ENCODE measurements around the gene APOD.

Gene APOD

DNA sequence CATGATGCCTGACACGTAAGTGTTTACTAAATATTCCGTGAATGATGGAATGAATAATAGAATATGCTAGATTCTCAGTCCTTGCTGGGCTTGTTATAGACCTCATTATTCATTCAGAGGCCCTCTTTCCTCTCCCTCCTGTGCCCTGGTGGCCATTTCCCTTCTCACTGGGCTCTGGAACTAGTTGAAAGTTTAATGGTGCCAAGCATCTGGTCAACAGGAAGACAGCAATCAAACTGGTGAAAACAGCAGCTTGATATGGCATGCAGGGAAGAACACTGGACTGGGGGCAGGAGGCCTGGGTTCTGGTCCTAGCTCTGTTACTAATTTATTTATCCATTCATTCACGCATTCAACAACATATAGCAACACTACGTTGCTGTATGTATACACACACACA lies 3.7 kb upstream of the APOD start:
- no peak for DNase-seq (ENCODE audit: low spot score)

DNA sequence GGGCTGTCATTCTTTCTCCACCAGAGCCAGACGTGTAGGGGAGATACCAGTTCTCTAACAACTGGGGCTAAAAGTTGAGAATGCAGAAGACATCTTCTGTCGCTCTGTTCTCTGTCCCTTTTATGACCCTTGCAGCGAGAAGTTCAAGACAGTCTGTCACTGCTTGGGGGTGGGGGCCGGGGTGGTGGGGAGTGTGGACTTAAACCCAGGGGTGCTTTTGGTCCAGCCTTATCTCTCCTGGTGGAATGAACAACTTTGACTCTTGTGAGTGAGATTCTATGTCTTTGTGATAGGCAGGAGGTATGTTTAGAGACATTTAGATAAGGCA lies 767 bp upstream of the APOD start:
- no peak for DNase-seq (ENCODE audit: low spot score)

DNA sequence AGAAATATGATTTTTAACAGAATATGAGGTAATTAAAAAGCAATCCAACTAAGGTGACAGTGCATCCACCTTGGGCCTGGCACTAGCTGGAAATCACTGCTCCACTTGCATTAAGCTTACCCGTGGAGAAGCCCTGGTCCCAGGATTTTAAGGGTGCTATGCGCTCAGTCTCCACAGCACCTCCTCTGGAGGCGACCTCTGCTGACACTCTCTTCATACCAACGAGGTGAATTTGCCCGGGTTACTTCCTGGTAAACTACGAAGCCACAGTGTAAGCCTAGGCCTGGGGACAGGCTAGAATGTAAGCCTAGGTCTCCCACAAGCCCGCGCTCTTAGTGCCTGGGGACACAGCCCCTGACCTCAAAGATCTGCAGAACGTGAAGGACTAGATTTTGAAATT lies 793 bp downstream of the APOD start:
- DNase-seq (ENCODE audit: low spot score) = no peak

DNA sequence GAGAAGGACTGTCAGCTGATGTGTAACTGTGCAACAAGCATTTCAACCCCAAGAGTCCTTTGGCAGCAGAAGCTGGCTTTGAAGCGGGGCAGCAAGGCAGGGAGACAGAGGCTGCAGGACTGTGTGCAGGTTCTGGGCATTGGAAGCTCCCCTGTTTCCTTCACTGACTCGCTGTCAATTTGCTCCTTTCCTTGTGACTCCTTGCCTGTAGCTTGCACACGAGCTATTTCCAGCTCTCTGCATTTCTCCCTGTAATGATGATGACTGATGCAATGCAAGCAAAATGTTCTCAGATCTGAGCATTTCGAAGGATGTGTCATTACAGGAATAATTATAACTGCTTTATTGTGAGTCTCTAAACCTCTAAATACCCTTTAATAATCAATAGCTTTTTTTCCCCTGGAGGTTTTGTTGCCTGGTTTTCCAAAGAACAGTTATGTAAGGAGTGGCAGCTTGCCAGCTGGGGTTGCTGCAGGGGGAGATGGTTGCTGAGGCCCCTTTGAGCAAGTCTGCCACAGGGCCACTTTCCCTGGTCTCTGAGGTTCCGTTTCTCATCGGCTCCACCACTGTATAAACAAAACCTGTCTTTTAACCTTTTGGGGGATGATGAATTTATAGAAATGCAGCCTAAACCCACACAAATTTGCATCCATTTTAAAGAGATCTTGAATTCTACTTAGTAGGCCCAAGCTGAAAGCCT lies 2.8 kb downstream of the APOD start:
- DNase-seq (ENCODE audit: low spot score) = peak; percentile 26

DNA sequence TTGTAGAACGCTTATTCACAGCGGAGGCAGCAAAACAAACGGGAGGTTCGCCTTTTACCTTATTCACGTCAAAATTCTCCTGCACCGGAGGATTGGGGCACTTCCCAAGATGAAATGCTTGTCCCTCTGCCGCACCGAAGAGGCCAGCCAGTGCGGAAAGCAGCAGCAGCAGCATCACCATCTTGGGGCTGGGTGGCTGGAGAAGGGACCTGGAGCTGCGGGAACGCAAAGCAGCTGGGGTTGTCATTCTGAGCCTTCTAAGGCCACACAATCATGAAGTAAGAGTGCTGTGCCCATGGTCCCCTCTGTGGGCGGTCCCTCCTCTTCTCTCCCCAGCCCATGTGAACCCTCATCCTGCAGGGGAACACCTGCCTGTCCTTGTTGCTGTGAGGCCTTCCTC lies 4.5 kb downstream of the APOD start:
- no peak for DNase-seq (ENCODE audit: low spot score)

DNA sequence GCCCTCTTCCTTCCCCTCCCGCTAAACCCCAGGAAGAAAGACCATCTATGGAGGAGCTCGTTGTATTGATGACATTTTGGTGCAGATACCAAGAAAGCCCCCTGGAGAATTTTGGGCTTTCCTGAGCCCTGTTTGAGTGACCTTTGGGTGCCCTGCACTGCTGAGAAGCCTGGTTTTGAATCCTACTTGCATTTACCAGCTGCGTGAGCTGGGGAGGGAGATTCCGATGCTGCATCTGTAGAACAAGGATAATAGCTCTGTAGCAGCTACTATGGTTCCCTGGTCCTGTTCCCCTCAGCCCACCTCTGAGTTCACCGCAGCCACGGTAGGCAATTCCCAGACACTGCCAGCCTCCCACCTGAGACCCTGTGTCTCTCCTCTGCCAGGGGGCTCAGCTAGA lies 5.2 kb downstream of the APOD start:
- DNase-seq (ENCODE audit: low spot score) = no peak

DNA sequence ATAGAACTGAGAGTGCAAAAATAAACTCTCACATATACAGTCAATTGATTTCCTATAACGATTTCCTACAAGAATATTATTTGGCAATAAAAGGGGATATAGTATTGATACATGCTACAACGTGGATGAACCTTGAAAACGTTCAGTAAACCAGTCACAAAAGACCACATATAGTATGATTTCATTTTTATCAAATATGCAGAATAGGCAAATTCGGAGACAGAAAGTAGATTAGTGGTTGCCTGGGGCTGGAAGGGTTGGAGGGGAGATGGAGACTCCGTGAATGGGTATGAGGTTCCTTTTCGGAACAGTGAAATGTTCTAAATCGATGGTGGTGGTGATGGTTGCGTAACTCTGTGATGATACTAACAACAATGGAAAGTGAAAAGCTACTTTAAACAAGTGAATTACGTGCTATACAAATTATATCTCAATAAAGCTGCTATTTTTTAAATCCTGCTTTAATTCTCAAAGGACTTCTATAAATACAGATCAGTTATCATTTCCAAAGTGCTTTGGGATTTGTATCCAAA lies 6.0 kb downstream of the APOD start:
- no peak for DNase-seq (ENCODE audit: low spot score)

DNA sequence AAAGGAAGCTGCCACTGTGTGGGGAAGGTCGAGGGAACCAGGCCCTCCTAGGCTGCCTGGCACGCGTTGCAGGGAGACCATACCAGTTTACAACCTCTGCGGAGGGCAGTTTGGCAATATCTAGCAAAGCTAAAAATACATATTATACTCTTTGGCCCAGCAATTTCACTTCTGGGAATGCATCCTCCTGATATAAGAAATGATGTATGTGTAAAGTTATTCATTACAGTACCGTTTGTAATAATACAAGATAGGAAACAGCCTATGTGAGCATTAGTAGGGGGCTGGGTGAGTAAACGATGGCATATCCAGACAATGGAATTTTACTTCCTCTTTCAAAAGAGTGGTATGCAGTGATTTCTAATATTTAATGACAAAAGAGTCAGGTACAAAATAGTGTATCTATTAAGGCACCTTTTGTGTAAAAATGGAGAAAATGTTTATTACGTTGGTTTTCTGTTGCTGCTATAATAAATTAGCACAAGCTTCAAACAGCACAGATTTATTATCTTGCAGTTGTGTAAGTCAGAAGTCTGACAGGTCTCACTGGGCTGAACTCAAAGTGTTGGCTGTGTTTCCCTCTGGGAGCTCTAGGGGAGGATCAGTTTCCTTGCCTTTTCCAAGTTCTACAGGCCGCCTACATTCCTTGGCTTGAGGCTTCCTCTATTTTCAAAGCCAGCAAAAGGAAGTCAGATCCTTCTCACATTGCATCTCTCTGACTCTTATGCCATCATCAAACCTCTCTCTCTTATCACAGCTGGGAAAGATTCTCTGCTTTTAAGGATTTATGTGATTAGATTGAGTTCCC lies 9.0 kb downstream of the APOD start:
- no peak for DNase-seq (ENCODE audit: low spot score)

DNA sequence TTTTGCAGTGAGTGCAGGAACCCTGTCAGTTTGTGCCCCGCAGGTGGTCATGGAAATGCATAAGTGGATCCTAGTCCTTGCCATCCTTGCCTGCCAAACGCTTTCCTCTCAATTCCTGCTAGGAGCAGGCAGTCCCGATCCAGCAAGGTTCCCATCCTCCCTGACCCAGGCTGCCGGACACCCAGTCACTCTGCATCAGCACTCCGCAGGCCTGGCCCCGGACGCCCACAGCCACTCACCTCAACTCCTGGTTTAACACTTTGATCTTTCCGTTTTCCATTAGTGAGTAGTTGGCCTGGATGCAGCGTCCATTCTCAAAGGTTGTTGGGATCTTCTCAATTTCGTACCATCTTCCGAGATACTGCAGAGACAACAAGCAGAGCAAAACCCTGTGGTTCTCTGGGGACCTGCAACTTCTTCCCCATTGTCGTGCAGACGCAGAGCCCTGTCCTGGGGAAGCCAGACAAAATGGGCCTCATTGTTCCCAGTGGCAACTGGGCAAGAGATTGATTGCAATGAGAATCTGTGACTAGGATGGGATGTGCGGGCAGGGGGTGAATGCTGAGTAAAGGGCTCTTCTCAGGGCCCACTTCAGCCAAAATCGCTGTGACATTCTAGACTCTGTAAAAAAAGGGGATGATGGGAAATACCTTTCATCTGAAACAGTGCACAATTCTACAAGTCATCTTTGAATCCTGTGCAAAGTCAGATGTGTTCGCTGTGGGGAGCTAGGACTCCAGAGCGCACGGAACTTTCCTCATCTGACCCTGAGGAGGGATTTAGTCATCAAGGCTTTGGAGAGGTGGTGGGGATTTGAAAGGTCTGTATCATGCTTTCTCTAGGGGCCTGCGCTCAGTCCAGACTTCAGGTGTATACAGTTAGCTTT lies 9.9 kb downstream of the APOD start:
- no peak for DNase-seq (ENCODE audit: low spot score)

DNA sequence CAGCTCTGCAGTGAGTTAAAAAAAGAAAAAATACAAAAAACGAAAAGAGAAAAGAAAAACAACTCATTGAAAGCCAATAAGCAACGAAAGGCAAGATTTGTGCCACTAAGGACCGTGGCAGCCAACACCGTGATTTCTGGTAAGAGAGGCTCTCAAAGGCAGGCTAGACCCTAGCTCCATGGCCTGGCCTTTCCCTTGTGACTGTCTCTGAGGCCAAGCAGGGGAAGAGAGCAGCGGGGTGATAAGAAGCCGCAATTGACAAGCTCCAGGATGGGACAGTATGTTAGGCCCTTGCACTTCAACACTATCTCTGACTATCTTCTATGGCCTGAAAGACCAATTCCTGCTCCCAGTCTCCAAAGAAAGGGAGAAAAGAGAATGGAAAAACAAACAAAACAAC lies 12.4 kb downstream of the APOD start:
- no peak for DNase-seq (ENCODE audit: low spot score)

DNA sequence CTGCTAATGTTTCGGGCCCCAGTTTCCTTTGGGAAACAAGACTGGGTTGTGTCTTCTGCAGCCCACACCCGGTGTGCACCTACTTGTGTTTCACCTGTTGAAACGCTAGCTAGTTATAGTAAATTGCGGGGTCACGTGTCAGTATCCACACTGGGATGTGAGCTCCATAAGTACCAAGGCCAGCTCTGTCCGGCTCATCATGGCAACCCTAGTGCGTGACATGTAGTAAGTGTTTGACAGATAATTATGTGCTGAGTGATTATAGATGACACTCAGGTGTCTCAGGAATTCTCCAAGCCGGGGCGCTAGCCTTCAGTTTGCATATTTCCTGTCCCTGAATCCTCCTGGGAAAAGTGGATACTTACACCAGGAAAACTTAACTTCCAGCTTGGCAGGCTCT lies 12.8 kb downstream of the APOD start:
- DNase-seq (ENCODE audit: low spot score) = no peak

DNA sequence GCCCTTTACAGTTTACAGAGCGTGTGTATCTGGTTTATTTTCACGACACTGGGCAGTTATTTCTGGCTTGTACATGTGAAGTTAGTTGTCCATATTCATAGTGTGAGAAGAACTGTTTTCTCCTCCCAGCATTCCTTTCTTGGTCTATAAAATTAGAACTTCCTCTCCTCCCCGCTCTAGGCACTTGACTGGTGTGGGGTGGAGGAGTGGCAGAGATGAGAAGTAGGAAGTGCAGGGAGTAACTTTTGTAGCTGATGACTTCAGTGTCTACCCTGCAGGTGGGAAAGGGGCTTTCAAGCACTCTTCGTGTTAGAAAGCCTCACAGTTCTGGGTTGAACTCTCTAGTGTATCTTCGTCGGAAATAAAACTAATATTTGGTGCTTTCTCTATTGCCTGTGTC lies 13.4 kb downstream of the APOD start:
- no peak for DNase-seq (ENCODE audit: low spot score)

DNA sequence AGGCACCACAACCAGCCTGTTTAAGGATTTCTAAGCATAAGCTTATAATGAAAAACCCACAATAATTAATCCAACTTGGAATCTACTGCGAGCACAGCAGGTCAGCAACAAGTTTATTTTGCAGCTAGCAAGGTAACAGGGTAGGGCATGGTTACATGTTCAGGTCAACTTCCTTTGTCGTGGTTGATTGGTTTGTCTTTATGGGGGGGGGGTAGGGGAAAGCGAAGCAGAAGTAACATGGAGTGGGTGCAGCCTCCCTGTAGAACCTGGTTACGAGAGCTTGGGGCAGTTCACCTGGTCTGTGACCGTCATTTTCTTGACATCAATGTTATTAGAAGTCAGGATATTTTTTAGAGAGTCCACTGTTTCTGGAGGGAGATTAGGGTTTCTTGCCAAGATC lies 15.1 kb downstream of the APOD start:
- no peak for DNase-seq (ENCODE audit: low spot score)

DNA sequence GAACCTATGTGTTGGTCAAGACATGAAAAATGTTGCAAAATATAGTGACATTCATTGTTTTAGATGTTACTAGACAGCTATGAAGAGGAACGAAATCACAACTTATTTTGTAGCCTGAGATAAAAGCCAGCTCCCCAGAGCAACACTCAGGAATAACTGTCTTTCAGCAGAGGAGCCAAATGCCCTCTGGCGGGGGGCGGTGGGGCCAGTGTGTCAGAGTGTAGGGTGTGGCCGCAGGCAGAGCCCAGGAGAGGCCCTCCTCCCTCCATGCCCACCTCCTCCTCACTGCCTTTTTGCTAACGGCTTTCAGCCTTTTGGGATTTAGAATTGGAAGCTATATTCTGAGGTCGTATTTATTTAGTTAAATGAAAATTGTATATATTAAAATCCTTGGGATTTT lies 16.9 kb downstream of the APOD start:
- DNase-seq (ENCODE audit: low spot score) = no peak

DNA sequence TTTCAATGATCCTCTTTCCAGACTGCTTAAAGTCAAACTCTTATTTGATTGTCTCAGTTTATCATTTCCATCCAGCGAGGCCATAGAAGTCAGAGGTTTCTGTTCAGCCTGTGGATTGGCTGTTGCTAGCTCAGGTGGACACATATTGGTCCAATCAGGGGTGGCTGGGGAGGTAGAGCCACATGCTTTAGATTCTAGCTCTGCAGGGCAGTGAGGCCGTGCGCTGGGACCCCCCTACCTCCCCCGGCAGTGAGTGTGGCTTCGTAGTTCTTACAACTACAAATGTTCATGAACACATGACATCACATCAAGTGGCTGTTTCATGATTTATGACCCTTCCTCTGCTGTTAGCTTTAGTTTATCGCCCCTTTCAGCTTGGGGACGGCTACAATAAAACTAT lies 18.0 kb downstream of the APOD start:
- no peak for DNase-seq (ENCODE audit: low spot score)

DNA sequence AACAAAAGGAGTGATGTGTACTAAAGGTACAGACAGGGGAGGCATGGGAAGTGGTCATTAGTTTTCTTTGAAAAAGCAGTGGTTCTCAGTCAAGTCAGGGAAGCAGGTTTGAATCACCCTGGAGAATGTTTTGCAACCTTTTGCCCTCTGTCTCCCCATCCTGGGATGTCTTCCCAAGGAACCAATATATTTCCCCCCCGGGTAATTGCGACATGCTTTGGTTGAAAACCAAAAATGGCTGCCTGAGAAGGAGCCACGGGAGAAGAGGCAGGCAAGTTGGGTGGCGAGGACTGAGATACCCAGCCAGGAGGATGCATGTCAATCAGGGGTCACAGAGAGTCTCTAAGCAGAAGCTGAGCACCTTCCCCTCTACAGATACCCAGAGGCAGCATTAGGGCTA lies 20.4 kb downstream of the APOD start:
- DNase-seq (ENCODE audit: low spot score) = no peak

DNA sequence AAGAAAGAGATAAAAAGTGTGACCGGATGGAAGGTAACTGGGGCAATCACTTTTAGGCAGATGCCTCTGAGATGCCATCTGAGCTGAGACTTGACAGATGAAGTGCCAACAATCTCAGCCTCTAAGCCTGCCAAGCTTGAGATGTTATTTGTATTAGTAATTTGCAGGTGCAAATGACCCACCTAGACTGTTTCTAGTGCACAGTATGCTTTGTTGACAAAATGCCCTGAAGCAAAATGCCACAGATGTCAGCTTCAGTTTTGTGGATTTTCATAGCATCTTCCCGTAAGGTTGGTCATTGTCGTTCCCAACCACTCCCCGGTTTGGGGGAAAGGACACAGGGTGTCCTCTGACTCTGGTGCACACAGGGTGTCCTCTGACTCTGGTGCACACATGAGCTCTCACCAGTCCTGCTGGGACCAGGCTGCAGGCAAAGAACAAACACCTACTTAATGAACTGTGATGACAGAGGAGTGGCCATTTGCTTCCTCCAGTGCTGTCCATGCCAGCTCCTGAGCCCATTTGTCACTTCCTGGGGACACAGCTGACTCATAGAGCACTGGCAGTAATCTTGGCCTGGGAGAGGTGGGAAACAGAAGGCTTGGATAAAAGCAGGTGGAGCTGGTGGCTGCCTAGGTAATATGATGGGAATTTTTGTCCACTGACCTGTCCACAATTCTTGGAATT lies 23.9 kb downstream of the APOD start:
- DNase-seq (ENCODE audit: low spot score) = no peak

DNA sequence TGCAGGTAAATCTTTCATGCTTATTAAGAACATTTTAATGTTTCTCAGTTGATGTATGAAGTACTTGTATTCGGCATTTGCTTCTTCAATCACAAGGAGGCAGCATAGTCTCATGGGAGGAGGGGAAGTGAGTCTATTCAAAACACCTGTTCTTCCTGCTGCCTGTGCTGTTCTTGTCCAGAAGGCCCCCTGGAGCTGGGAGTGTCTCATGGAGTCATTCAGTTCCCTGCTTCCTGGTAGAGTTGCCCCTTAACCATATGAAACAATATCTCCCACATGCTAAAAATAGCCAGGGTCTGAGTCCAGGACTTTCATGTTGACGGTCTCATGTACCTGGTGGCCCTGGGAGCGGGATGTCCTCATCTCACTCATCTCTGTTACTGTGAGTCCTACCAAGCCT lies 25.1 kb downstream of the APOD start:
- DNase-seq (ENCODE audit: low spot score) = no peak

DNA sequence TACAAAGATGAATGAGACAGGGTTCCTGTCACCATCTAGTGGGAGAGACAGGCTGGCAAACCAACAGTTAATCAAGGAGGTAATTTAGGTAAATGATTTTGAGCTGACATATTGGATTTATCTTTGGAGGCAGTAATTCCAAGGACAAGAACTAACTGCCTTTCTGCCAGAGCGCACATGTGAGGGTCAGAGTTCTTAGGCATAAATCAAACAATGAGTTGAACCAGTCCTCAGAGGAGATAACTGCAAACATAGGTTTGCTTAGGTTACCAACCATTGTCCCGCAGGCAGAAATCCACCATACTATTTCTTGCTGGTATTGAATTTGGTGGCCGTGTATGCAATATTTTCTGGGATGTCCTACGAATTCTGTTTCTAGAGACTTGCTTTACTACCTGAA lies 26.4 kb downstream of the APOD start:
- DNase-seq (ENCODE audit: low spot score) = no peak

DNA sequence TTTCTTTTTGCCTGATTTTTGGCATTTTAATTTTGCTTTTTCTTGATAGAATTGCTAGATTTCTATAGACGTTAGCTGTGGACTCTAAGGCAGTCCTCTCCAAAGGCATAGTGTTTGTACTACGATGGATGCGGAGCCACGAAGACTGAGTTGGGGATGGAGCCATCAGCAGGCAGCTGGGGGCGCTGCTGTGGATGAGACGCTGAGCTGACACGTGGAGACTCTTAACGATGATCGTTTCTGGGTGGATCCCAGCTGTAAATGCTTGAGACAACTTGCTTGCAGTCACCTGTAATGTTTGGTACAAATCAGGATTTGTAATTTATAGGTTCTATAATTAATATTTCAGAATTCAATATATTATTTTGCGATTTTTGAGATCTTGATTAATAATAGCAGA lies 27.4 kb downstream of the APOD start:
- DNase-seq (ENCODE audit: low spot score) = no peak

DNA sequence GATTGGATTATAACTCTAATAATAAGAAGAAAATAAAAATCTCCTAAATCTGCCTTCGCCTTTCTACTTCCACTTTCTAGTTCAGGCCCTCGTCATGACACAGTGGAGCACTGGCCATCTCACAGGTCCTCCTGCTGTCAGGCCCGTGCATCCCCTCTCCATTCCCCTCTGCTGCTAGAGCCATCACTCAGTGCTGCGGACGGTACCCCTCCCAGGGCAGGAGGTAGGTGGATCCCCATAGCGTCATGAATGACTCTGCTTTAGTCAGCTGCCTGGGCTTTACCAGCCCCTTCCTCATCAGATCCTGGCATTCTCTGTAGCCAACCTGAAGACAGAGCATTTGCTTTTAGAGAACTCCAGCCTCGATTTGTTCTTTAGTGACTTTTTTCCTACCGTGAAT lies 28.6 kb downstream of the APOD start:
- no peak for DNase-seq (ENCODE audit: low spot score)

DNA sequence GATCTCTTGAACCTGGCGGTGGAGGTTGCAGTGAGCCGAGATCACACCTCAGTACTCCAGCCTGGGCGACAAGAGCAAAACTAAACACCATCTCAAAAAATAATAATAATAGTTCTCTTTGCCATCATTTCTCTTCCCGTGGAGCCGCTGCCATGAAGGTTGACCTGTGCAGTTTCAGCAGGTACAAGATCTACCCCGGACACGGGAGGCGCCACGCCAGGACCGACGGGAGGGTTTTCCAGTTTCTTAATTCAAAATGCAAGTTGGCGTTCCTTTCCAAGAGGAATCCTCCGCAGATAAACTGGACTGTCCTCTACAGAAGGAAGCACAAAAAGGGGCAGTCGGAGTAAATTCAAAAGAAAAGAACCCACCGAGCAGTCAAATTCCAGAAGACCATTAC lies 29.3 kb downstream of the APOD start:
- no peak for DNase-seq (ENCODE audit: low spot score)
